K562 (cell line): ENCODE measurements around the gene BRAF. TPM values are rescaled to one million over a fixed set of nuclear protein-coding genes. Genes with fewer than 3 reads are reported as not detected.

ENCODE experiments used
- BRF2 ChIP-seq: IDR thresholded peaks from 3 replicates; pipeline ENCODE4 v1.6.1; 2011; ENCODE audit warnings: borderline replicate concordance, mild to moderate bottlenecking; ENCODE audit not compliant: insufficient read length, insufficient read depth
- CBFA2T2 ChIP-seq: fragments of 450-650 bp; conservative IDR thresholded peaks from 2 replicates; pipeline ENCODE4 v1.6.1; 2017; ENCODE audit warnings: mild to moderate bottlenecking
- CUX1 ChIP-seq: fragments of 200-800 bp; sonication (Bioruptor generic); IDR thresholded peaks from 2 replicates; pipeline ENCODE4 v1.6.1; 2016; ENCODE audit warnings: missing genetic modification characterization, missing compliant biosample characterization
- ELF2 ChIP-seq: fragments of 250-450 bp; sonication (Bioruptor Pico); IDR thresholded peaks from 2 replicates; pipeline ENCODE4 v1.5.0; 2021; ENCODE audit warnings: mild to moderate bottlenecking
- MTF1 ChIP-seq: fragments of 250-450 bp; sonication (Bioruptor Pico); IDR thresholded peaks from 2 replicates; pipeline ENCODE4 v1.9.0; 2021; ENCODE audit warnings: moderate library complexity, mild to moderate bottlenecking, inconsistent platforms, borderline replicate concordance
- POLR2G ChIP-seq: fragments of 200-400 bp; formaldehyde crosslinking; IDR thresholded peaks from 2 replicates; pipeline ENCODE4 v1.6.1; 2017; ENCODE audit warnings: low read depth, mild to moderate bottlenecking, antibody characterized with exemption, low read length, moderate library complexity
- RFX5 ChIP-seq: IDR thresholded peaks from 2 replicates; pipeline ENCODE4 v1.6.1; 2011; ENCODE audit warnings: low read depth, mild to moderate bottlenecking, improper control_type of control experiment, low read length
- SIN3B ChIP-seq: fragments of 450-650 bp; IDR thresholded peaks from 2 replicates; pipeline ENCODE4 v1.6.1; 2017; ENCODE audit warnings: low read depth, mild to moderate bottlenecking, moderate library complexity
- WHSC1 ChIP-seq: IDR thresholded peaks from one replicate; pipeline ENCODE4 v1.6.1; 2012; ENCODE audit warnings: low read length, control low read depth, inconsistent platforms
- YY1 ChIP-seq, 3 experiments: IDR thresholded peaks; 2 replicates each; pipeline ENCODE4 v1.6.1; 2011; ENCODE audit warnings: low read length in 2 of 3, mild to moderate bottlenecking in 2 of 3, moderate library complexity in 2 of 3, borderline replicate concordance in 1 of 3, control low read depth in 1 of 3, low read depth in 1 of 3; ENCODE audit not compliant: insufficient read depth in 3 of 3, insufficient replicate concordance in 2 of 3, control insufficient read depth in 1 of 3, insufficient read length in 1 of 3; ENCODE audit errors: extremely low read depth in 1 of 3
- ZHX1 ChIP-seq: fragments of 150-350 bp; conservative IDR thresholded peaks from 2 replicates; pipeline ENCODE4 v1.6.1; 2014; ENCODE audit warnings: low read length
- ZNF146 ChIP-seq: IDR thresholded peaks from one replicate; pipeline ENCODE4 v1.6.1; 2018; ENCODE audit warnings: missing compliant biosample characterization; ENCODE audit not compliant: unreplicated experiment
- polyA plus RNA-seq, 8 experiments: library from polyadenylated mRNA; depleted of rRNA in 4 of 8; stranded (reverse) in 5 of 8; unstranded in 3 of 8; fragments of >200 nt; fragmentation: Nextera tagmentation in 2 of 8; fragmentation: Illumina TruSeq in 1 of 8; extraction: Ambion mirVana in 2 of 8; extraction: Trizol in 1 of 8; gene quantifications; 2 replicates each; pipeline versions ENCODE4 v1.2.1 to v1.2.3, GENCODE V29; 2011 to 2014; ENCODE audit warnings: inconsistent platforms in 1 of 8, missing spikeins in 1 of 8
- total RNA-seq, 7 experiments: library from RNA; depleted of rRNA in 6 of 7; stranded (reverse); fragments of >200 nt in 6 of 7; fragmentation: Illumina TruSeq in 2 of 7; extraction: Trizol in 2 of 7; gene quantifications; 2 replicates each; pipeline versions ENCODE4 v1.2.1 to v1.2.3, GENCODE V29; 2011 to 2021; ENCODE audit warnings: low replicate concordance in 1 of 7

Gene BRAF
- total and polyA plus RNA-seq, 9 of the 15 experiments (the other 6 are each of a cell fraction or from before 2014, with no cell fraction given) = 3.6 to 38.3 (median 21.9) TPM

- TF ChIP-seq ZHX1 = no peak
- peak in 1 of 3 experiments; percentile 4 for TF ChIP-seq YY1 (IDR thresholded peaks at IDR 0.05; ENCODE audit: borderline replicate concordance in 1 of 3, control insufficient read depth in 1 of 3, extremely low read depth in 1 of 3, insufficient read depth in 3 of 3, insufficient read length in 1 of 3, insufficient replicate concordance in 2 of 3, low read depth in 1 of 3, low read length in 2 of 3)
- no peak for TF ChIP-seq ELF2 (CRISPR knock-in tag)
- no peak for TF ChIP-seq RFX5
- TF ChIP-seq WHSC1 = no peak
- TF ChIP-seq ZNF146 (CRISPR knock-in tag) = no peak
- TF ChIP-seq CUX1 (CRISPR knock-in tag) = no peak
- no peak for TF ChIP-seq CBFA2T2
- TF ChIP-seq POLR2G = no peak
- TF ChIP-seq MTF1 = no peak
- no peak for TF ChIP-seq BRF2
- TF ChIP-seq SIN3B = no peak
These were observed 227.1 kb downstream of the BRAF start (continued) for GRCh38 chr7:140697447-140698143.
